Measurements from ENCODE around the gene RFX5.

- TF ChIP-seq CTCF (conservative IDR thresholded peaks at IDR 0.05; ENCODE audit: low read length) = no peak
- no peak for TF ChIP-seq EZH2phosphoT487 (IDR thresholded peaks at IDR 0.05; ENCODE audit: borderline replicate concordance)
These were observed 34.6 kb downstream of the RFX5 start for GRCh38 chr1:151312411-151312810.
